ENCODE measurements around the gene PPP2R3A. TPM values are rescaled to one million over a fixed set of nuclear protein-coding genes. Genes with fewer than 3 reads are reported as not detected.

Gene PPP2R3A
- total and polyA plus RNA-seq, 9 of the 15 experiments (the other 6 are each of a cell fraction or from before 2014, with no cell fraction given): 0.10 to 0.50 (median 0.24) TPM

DNA sequence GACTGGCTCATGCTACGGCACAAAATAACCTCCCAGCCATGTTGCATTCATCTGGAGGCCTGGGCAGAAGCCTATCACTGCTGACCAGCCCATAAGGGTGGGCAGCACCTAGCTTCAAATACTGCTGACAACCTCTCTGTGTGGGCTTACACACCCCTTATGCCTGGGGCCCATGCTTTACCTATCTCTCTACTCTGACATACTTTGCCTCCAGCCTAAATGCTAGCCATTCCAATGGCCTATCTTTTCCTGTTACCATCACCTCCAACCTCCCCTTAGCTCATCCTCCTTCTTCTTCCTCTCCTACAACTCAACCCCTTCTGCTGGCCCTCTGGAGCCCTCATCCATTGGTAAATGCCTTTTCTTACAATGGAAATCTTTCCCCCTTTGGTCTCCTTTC, 41.0 kb upstream of the PPP2R3A start:
- intact Hi-C loops (cut with micrococcal nuclease): no loop called here
- no peaks in the 10 kb centered on the region for H3K27me3 ChIP-seq (ENCODE audit: control insufficient read depth in 2 of 2, insufficient read depth in 2 of 2, low read length in 2 of 2)
- ChIA-PET POLR2A (interaction anchor here (0.7 kb wide), 1 partner anchor 10 kb away, joined by 3 read pairs; no protein-coding TSS in a partner anchor), CTCF (ENCODE audit: low intra/inter-chr PET ratio) (no interaction called here)
- H3K4me2 ChIP-seq (ENCODE audit: insufficient read depth, low read length): no peak overlapping the region
- no peak overlapping the region for H3K27ac ChIP-seq (ENCODE audit: extremely low read depth, low read depth, low read length)
- no peak overlapping the region for H3K9ac ChIP-seq (ENCODE audit: insufficient read depth in 1 of 2, low read depth in 2 of 2, low read length in 2 of 2)
- no peaks in the 10 kb centered on the region for H3K9me1 ChIP-seq (ENCODE audit: control insufficient read depth, insufficient read depth, low read length)
- no peak for TF ChIP-seq KLF6 (CRISPR knock-in tag; IDR thresholded peaks at IDR 0.05; ENCODE audit: borderline replicate concordance)
- no peak for TF ChIP-seq ZC3H4 (CRISPR knock-in tag; IDR thresholded peaks at IDR 0.05; ENCODE audit: borderline replicate concordance)
- TF ChIP-seq, protein P1, sequence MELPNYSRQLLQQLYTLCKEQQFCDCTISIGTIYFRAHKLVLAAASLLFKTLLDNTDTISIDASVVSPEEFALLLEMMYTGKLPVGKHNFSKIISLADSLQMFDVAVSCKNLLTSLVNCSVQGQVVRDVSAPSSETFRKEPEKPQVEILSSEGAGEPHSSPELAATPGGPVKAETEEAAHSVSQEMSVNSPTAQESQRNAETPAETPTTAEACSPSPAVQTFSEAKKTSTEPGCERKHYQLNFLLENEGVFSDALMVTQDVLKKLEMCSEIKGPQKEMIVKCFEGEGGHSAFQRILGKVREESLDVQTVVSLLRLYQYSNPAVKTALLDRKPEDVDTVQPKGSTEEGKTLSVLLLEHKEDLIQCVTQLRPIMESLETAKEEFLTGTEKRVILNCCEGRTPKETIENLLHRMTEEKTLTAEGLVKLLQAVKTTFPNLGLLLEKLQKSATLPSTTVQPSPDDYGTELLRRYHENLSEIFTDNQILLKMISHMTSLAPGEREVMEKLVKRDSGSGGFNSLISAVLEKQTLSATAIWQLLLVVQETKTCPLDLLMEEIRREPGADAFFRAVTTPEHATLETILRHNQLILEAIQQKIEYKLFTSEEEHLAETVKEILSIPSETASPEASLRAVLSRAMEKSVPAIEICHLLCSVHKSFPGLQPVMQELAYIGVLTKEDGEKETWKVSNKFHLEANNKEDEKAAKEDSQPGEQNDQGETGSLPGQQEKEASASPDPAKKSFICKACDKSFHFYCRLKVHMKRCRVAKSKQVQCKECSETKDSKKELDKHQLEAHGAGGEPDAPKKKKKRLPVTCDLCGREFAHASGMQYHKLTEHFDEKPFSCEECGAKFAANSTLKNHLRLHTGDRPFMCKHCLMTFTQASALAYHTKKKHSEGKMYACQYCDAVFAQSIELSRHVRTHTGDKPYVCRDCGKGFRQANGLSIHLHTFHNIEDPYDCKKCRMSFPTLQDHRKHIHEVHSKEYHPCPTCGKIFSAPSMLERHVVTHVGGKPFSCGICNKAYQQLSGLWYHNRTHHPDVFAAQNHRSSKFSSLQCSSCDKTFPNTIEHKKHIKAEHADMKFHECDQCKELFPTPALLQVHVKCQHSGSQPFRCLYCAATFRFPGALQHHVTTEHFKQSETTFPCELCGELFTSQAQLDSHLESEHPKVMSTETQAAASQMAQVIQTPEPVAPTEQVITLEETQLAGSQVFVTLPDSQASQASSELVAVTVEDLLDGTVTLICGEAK (IDR thresholded peaks at IDR 0.05): no peak
- TF ChIP-seq, protein P1 (CRISPR knock-in tag; IDR thresholded peaks at IDR 0.05): no peak
- TF ChIP-seq POLR3G (IDR thresholded peaks at IDR 0.05; ENCODE audit: extremely low read depth, insufficient read length, insufficient replicate concordance): no peak
- TF ChIP-seq MED1 (CRISPR knock-in tag; IDR thresholded peaks at IDR 0.05; ENCODE audit: borderline replicate concordance): no peak
- no peaks in the 10 kb centered on the region for H3K4me1 ChIP-seq (replicated peaks in 1 of 2; ENCODE audit: control insufficient read depth in 2 of 2, insufficient read depth in 2 of 2, low read length in 2 of 2)
- in situ Hi-C loops (cut with MboI): no loop called here
- no peak for FAIRE-seq
- no peak for DNase-seq (ENCODE audit: extremely low read depth in 1 of 4, low spot score in 3 of 4)
- no peaks in the 10 kb centered on the region for H3K79me2 ChIP-seq (ENCODE audit: control insufficient read depth, insufficient read depth, low read length)
- H3K9me3 ChIP-seq (replicated peaks; ENCODE audit: control insufficient read depth, insufficient read depth, low read depth, low read length): no peaks in the 10 kb centered on the region
- ATAC-seq: no peak
- WGBS (ENCODE audit: insufficient coverage, low coverage, missing lambda C conversion rate): 0% methylated on average over 1 of the region's 1 CpG
- no peak overlapping the region for H2AFZ ChIP-seq (ENCODE audit: low read depth, low read length)
- H3K4me3 ChIP-seq: no peak overlapping the region
- BruUV-seq (replicated peaks): no TSS peak
- no peaks in the 10 kb centered on the region for H4K20me1 ChIP-seq (replicated peaks; ENCODE audit: control insufficient read depth, insufficient read depth, low read length)
- no peaks in the 10 kb centered on the region for H3K36me3 ChIP-seq (ENCODE audit: control insufficient read depth, insufficient read depth, low read length)

Measured in K562 (cell line).